GM12878 (cell line): ENCODE measurements around the gene PAIP2. TPM values are rescaled to one million over a fixed set of nuclear protein-coding genes. Genes with fewer than 3 reads are reported as not detected.
A peak's percentile ranks its signal among the peaks of the same experiment; 100 is the strongest.

Experiments used
- ATAC-seq: fragments of 200-7000 bp; cut with Tn5 transposase; 3 replicates; pipeline ENCODE4 v1.9.1; 2020; ENCODE audit warnings: mild to moderate bottlenecking, moderate library complexity
- BruUV-seq: library from RNA; stranded (reverse); fragments of 400-500 nt; replicated peaks from 2 replicates; lab custom pipeline; 2021; lab: Mats Ljungman, UMichigan
- CTCF ChIA-PET: fragments of 300-600 bp; sonication (Branson Sonifier 250); formaldehyde crosslinking; extraction: SDS; loops from one replicate; lab custom pipeline; 2021; ENCODE audit warnings: inconsistent platforms; lab: Yijun Ruan, JAX
- POLR2A ChIA-PET: fragments of 350-600 bp; formaldehyde crosslinking; extraction: SDS; loops from one replicate; lab custom pipeline; 2021; ENCODE audit warnings: inconsistent platforms; lab: Charles Lee
- RAD21 ChIA-PET: fragments of 300-600 bp; sonication (Branson Sonifier 250); formaldehyde crosslinking; loops from one replicate; lab custom pipeline; 2023; ENCODE audit warnings: antibody characterized with exemption; ENCODE audit not compliant: unreplicated experiment; lab: Charles Lee
- SMC1A ChIA-PET: fragments of 300-600 bp; sonication (Branson Sonifier 250); formaldehyde crosslinking; loops from one replicate; lab custom pipeline; 2023; ENCODE audit not compliant: unreplicated experiment, uncharacterized antibody; lab: Charles Lee
- DNase-seq: peaks from one replicate; pipeline ENCODE4 v3.0.0-alpha.2; 2011; ENCODE audit warnings: low read depth, low spot score
- FAIRE-seq: peaks from 3 replicates; lab custom pipeline; 2011; peaks lifted over from hg19 to GRCh38; lab: Jason Lieb, UNC
- H2AFZ ChIP-seq: 2 replicates; pipeline ENCODE4 v1.6.0; 2011; ENCODE audit warnings: low read depth, low read length, control low read depth; ENCODE audit not compliant: control insufficient read depth
- H3K27ac ChIP-seq: 2 replicates; pipeline ENCODE4 v1.5.1; 2011; ENCODE audit warnings: control low read depth; ENCODE audit not compliant: control insufficient read depth, insufficient read depth
- H3K27me3 ChIP-seq, 2 experiments: replicated peaks in 1 of 2; 2 replicates each; pipeline versions ENCODE4 v1.6.0 to v1.6.1; 2011; ENCODE audit warnings: low read length in 1 of 2; ENCODE audit not compliant: control insufficient read depth in 2 of 2, insufficient read depth in 2 of 2
- H3K36me3 ChIP-seq, 2 experiments: 2 replicates each; pipeline ENCODE4 v1.5.1; 2011; ENCODE audit warnings: low read length in 1 of 2; ENCODE audit not compliant: control insufficient read depth in 2 of 2, insufficient read depth in 2 of 2
- H3K4me1 ChIP-seq: 2 replicates; pipeline ENCODE4 v1.6.1; 2011; ENCODE audit warnings: mild to moderate bottlenecking, low read length, moderate library complexity, mixed read lengths; ENCODE audit not compliant: control insufficient read depth, insufficient read depth
- H3K4me2 ChIP-seq: 2 replicates; pipeline ENCODE4 v1.6.0; 2011; ENCODE audit warnings: control low read depth; ENCODE audit not compliant: control insufficient read depth, insufficient read depth
- H3K4me3 ChIP-seq: fragments of 200-600 bp; sonication (generic); 2 replicates; pipeline ENCODE4 v1.5.1; 2016
- H3K79me2 ChIP-seq: 2 replicates; pipeline ENCODE4 v1.6.0; 2011; ENCODE audit warnings: low read length; ENCODE audit not compliant: control insufficient read depth, insufficient read depth
- H3K9ac ChIP-seq: 2 replicates; pipeline ENCODE4 v1.8.0; 2011; ENCODE audit warnings: low read length, control low read depth, mixed read lengths; ENCODE audit not compliant: control insufficient read depth, insufficient read depth
- H3K9me3 ChIP-seq: replicated peaks from 3 replicates; pipeline ENCODE4 v1.5.1; 2011; ENCODE audit warnings: mild to moderate bottlenecking, low read length; ENCODE audit not compliant: control insufficient read depth, insufficient read depth
- H4K20me1 ChIP-seq: 2 replicates; pipeline ENCODE4 v1.6.0; 2011; ENCODE audit not compliant: control insufficient read depth, insufficient read depth
- HDAC2 ChIP-seq: fragments of 200-600 bp; sonication (generic); IDR thresholded peaks from 2 replicates; pipeline ENCODE4 v1.6.1; 2017
- TAF1 ChIP-seq: IDR thresholded peaks from 2 replicates; pipeline ENCODE4 v1.6.1; 2011; ENCODE audit warnings: mild to moderate bottlenecking, low read depth, low read length, borderline replicate concordance
- TCF12 ChIP-seq: IDR thresholded peaks from 2 replicates; pipeline ENCODE4 v1.6.1; 2011; ENCODE audit warnings: low read depth, mild to moderate bottlenecking, low read length
- WGBS: methylation state at CpG from one replicate; pipeline ENCODE4 v1.1.6; 2016; ENCODE audit warnings: low lambda C conversion rate; ENCODE audit not compliant: insufficient replicate concordance, insufficient coverage; ENCODE audit errors: missing lambda C conversion rate; 5-methylcytosine and 5-hydroxymethylcytosine counted together
- in situ Hi-C: fragments of 300-500 bp; cut with MboI; formaldehyde crosslinking; loops from 9 replicates; pipeline ENCODE4 v1.14.3; 2018; ENCODE audit warnings: mixed read lengths
- intact Hi-C: fragments of 100-400 bp; cut with micrococcal nuclease; formaldehyde crosslinking; loops from one replicate; pipeline ENCODE4 v1.14.2; 2022; ENCODE audit not compliant: unreplicated experiment
- polyA plus RNA-seq, 11 experiments: library from polyadenylated mRNA; depleted of rRNA in 4 of 11; unstranded in 6 of 11; stranded (reverse) in 5 of 11; fragments of >200 nt; fragmentation: Nextera tagmentation in 4 of 11; fragmentation: Illumina TruSeq in 1 of 11; extraction: Ambion mirVana in 4 of 11; extraction: Trizol in 1 of 11; gene quantifications; 1 replicate in 1 of 11; 2 replicates in 10 of 11; pipeline versions ENCODE4 v1.2.1 to v1.2.3, GENCODE V29; 2011 to 2016; ENCODE audit warnings: inconsistent platforms in 2 of 11, missing spikeins in 2 of 11, low read depth in 1 of 11
- total RNA-seq, 4 experiments: library from RNA; depleted of rRNA in 3 of 4; stranded (reverse); fragments of >200 nt in 3 of 4; fragmentation: Illumina TruSeq in 1 of 4; extraction: Trizol in 1 of 4; gene quantifications; 2 replicates each; pipeline versions ENCODE4 v1.2.1 to v1.2.3, GENCODE V29; 2013 to 2021
- TF ChIP-seq, protein P1 (sequence below): fragments of 450-650 bp; IDR thresholded peaks from 2 replicates; pipeline ENCODE4 v1.6.1; 2016; ENCODE audit warnings: mild to moderate bottlenecking
- TF ChIP-seq, protein P2 (sequence below): fragments of 450-650 bp; IDR thresholded peaks from 2 replicates; pipeline ENCODE4 v1.6.1; 2016; ENCODE audit warnings: mild to moderate bottlenecking, moderate library complexity, borderline replicate concordance

The PAIP2 gene
- total and polyA plus RNA-seq, 10 of the 15 experiments (the other 5 are each of a cell fraction or from before 2014, with no cell fraction given): 49.9 to 154 (median 102) TPM

DNA sequence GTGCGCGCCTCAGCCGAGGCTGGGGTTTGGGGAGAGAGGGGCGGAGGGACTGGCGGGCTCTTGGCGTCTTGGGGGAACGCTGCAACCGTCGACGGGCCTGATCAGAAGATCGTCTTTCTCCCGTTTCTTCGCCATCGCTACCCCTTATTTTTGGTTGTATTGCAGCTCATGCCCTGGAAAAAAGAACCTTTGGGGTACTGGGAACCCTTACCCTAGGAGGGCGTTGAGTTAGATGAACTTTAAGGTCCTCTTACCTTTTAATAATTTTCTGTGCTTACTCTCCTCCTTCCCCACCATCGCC lies 719 bp downstream of the PAIP2 start:
- no peaks in the 10 kb centered on the region for H4K20me1 ChIP-seq
- ATAC-seq (peak; percentile 88), FAIRE-seq (peak; percentile 35), DNase-seq (no peak)
- under 1% methylated on average over 16 of the region's 16 CpGs for WGBS
- H2AFZ ChIP-seq: peak overlapping the region; percentile 11; the same call in 1 of the 2 replicates
- peak overlapping the region; percentile 86 for H3K4me2 ChIP-seq
- H3K79me2 ChIP-seq: peaks cover 50% of the 10 kb centered on the region
- POLR2A ChIA-PET: interaction anchor here (0.6 to 3.2 kb wide), 15 partner anchors 10 to 801 kb away, joined by 3 to 51 read pairs (median 5); partner anchors contain the start of genes MATR3, MZB1 and SPATA24
- no peaks in the 10 kb centered on the region for H3K9me3 ChIP-seq
- RAD21 ChIA-PET: interaction anchor here (0.7 to 3.8 kb wide), 12 partner anchors 8 to 553 kb away, joined by 3 to 42 read pairs (median 6); partner anchors contain the start of gene MZB1
- H3K36me3 ChIP-seq: peaks cover 0 to 2% of the 10 kb centered on the region in 2 experiments; a peak in 1 of 4 replicates
- SMC1A ChIA-PET: interaction anchor here (0.7 to 1.8 kb wide), 12 partner anchors 33 to 91 kb away, joined by 3 to 14 read pairs (median 5); partner anchors contain the start of gene SPATA24
- no TSS peak for BruUV-seq
- H3K9ac ChIP-seq: peak overlapping the region; percentile 94
- intact Hi-C loops: no loop called here
- in situ Hi-C loops: no loop called here
- peaks cover 11% of the 10 kb centered on the region for H3K4me1 ChIP-seq
- H3K4me3 ChIP-seq: peak overlapping the region; percentile 93
- H3K27me3 ChIP-seq: no peaks in the 10 kb centered on the region
- peak overlapping the region; percentile 92 for H3K27ac ChIP-seq
- TF ChIP-seq TCF12 (no peak), TAF1 (0 out of 2 replicates have a peak, but pooled peaks have one; percentile 18)
- CTCF ChIA-PET: interaction anchor here (0.6 to 3.1 kb wide), 24 partner anchors 9 to 171 kb away, joined by 3 to 24 read pairs (median 4); partner anchors contain the start of gene MZB1

DNA sequence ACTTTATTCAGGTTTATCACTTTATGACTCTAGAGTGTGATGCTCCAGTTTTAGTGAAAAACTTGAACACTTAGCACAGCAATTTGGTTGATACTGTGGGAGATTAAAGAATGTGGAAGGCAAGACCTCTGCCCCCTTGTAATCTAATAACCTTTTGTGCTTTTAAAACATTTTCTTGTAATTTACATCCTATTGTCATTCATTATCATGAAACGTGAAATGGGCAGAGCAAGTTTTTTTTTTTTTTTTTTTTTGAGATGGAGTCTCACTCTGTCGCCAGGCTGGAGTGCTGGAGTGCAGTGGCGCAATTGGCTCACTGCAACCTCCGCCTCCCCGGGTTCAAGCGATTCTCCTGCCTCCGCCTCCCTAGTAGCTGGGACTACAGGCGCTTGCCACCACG lies 1.8 kb downstream of the PAIP2 start:
- TF ChIP-seq, protein P1, sequence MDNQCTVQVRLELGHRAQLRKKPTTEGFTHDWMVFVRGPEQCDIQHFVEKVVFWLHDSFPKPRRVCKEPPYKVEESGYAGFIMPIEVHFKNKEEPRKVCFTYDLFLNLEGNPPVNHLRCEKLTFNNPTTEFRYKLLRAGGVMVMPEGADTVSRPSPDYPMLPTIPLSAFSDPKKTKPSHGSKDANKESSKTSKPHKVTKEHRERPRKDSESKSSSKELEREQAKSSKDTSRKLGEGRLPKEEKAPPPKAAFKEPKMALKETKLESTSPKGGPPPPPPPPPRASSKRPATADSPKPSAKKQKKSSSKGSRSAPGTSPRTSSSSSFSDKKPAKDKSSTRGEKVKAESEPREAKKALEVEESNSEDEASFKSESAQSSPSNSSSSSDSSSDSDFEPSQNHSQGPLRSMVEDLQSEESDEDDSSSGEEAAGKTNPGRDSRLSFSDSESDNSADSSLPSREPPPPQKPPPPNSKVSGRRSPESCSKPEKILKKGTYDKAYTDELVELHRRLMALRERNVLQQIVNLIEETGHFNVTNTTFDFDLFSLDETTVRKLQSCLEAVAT: 0 out of 2 replicates have a peak, but pooled peaks have one; percentile 49
- TF ChIP-seq, protein P2, sequence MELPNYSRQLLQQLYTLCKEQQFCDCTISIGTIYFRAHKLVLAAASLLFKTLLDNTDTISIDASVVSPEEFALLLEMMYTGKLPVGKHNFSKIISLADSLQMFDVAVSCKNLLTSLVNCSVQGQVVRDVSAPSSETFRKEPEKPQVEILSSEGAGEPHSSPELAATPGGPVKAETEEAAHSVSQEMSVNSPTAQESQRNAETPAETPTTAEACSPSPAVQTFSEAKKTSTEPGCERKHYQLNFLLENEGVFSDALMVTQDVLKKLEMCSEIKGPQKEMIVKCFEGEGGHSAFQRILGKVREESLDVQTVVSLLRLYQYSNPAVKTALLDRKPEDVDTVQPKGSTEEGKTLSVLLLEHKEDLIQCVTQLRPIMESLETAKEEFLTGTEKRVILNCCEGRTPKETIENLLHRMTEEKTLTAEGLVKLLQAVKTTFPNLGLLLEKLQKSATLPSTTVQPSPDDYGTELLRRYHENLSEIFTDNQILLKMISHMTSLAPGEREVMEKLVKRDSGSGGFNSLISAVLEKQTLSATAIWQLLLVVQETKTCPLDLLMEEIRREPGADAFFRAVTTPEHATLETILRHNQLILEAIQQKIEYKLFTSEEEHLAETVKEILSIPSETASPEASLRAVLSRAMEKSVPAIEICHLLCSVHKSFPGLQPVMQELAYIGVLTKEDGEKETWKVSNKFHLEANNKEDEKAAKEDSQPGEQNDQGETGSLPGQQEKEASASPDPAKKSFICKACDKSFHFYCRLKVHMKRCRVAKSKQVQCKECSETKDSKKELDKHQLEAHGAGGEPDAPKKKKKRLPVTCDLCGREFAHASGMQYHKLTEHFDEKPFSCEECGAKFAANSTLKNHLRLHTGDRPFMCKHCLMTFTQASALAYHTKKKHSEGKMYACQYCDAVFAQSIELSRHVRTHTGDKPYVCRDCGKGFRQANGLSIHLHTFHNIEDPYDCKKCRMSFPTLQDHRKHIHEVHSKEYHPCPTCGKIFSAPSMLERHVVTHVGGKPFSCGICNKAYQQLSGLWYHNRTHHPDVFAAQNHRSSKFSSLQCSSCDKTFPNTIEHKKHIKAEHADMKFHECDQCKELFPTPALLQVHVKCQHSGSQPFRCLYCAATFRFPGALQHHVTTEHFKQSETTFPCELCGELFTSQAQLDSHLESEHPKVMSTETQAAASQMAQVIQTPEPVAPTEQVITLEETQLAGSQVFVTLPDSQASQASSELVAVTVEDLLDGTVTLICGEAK: no peak
- no peak for TF ChIP-seq HDAC2
- TF ChIP-seq, all 136 proteins: peak for 1
- Histone ChIP-seq H3K79me2 (peaks cover 53% of the 10 kb centered on the region), H3K9me3 (no peaks in the 10 kb centered on the region), H3K9ac (peak overlapping the region; percentile 94; the same call in 1 of the 2 replicates), H3K27me3 (no peaks in the 10 kb centered on the region), H3K27ac (no peak overlapping the region), H2AFZ (no peak overlapping the region), H3K36me3 (peaks cover 0 to 2% of the 10 kb centered on the region in 2 experiments; a peak in 1 of 4 replicates), H4K20me1 (no peaks in the 10 kb centered on the region), H3K4me1 (peaks cover 11% of the 10 kb centered on the region), H3K4me2 (peak overlapping the region; percentile 86), H3K4me3 (peak overlapping the region; percentile 93)
- intact Hi-C loops: no loop called here
- no peak for DNase-seq
- POLR2A ChIA-PET: no interaction called here
- BruUV-seq: no TSS peak
- no peak for ATAC-seq
- SMC1A ChIA-PET: interaction anchor here (0.9 to 1.5 kb wide), 3 partner anchors 10 to 45 kb away, joined by 3 to 4 read pairs (median 3); no protein-coding TSS in a partner anchor
- CTCF ChIA-PET: interaction anchor here (1.0 kb wide), 2 partner anchors 25 to 47 kb away, joined by 3 read pairs; no protein-coding TSS in a partner anchor
- RAD21 ChIA-PET: no interaction called here
- in situ Hi-C loops: no loop called here
- WGBS: 98% methylated on average over 7 of the region's 9 CpGs
- FAIRE-seq: no peak
